Activated CD4-positive, alpha-beta T cell treated with anti-CD3 and anti-CD28 coated beads, Interleukin-2, Interleukin-4, amounts not matched to agents 100 ng/mL and 50 ng/mL, durations not matched to agents 16 hours and 8 hours (primary cell): ENCODE measurements around the gene LRIG1.
A peak's percentile ranks its signal among the peaks of the same experiment; 100 is the strongest.

Experiments
- DNase-seq: peaks from one replicate; pipeline ENCODE4 v3.0.0-alpha.2; 2020; ENCODE audit warnings: low spot score

Gene LRIG1

GRCh38 chr3:66401157-66401550 lies 99.7 kb downstream of the LRIG1 start:
- DNase-seq = no peak

GRCh38 chr3:66400411-66401156 lies 100.2 kb downstream of the LRIG1 start:
- no peak for DNase-seq

GRCh38 chr3:66399529-66400232 lies 101.1 kb downstream of the LRIG1 start:
- DNase-seq = no peak

- DNase-seq = no peak
These were observed 102.4 kb downstream of the LRIG1 start for GRCh38 chr3:66398228-66399025.

GRCh38 chr3:66397745-66398144 lies 103.1 kb downstream of the LRIG1 start:
- no peak for DNase-seq

- no peak for DNase-seq
These were observed 103.9 kb downstream of the LRIG1 start for GRCh38 chr3:66396888-66397287.

- no peak for DNase-seq
These were observed 104.6 kb downstream of the LRIG1 start for GRCh38 chr3:66396161-66396760.

GRCh38 chr3:66395635-66396034 lies 105.2 kb downstream of the LRIG1 start:
- DNase-seq = no peak

- no peak for DNase-seq
These were observed 106.0 kb downstream of the LRIG1 start for GRCh38 chr3:66394753-66395249.

- peak; percentile 28 for DNase-seq
These were observed 106.6 kb downstream of the LRIG1 start for GRCh38 chr3:66394019-66394752.

GRCh38 chr3:66393333-66394005 lies 107.4 kb downstream of the LRIG1 start:
- no peak for DNase-seq

GRCh38 chr3:66392966-66393332 lies 107.9 kb downstream of the LRIG1 start:
- no peak for DNase-seq

- DNase-seq = no peak
These were observed 108.3 kb downstream of the LRIG1 start for GRCh38 chr3:66392512-66392911.

- no peak for DNase-seq
These were observed 110.8 kb downstream of the LRIG1 start for GRCh38 chr3:66390013-66390412.

GRCh38 chr3:66386925-66387650 lies 113.7 kb downstream of the LRIG1 start:
- no peak for DNase-seq

GRCh38 chr3:66386011-66386924 lies 114.6 kb downstream of the LRIG1 start:
- no peak for DNase-seq

GRCh38 chr3:66385066-66385465 lies 115.8 kb downstream of the LRIG1 start:
- DNase-seq = no peak

GRCh38 chr3:66383998-66384745 lies 116.7 kb downstream of the LRIG1 start:
- no peak for DNase-seq
